Measurements from ENCODE around the gene EFEMP1. TPM values are rescaled to one million over a fixed set of nuclear protein-coding genes. Genes with fewer than 3 reads are reported as not detected.
A peak's percentile ranks its signal among the peaks of the same experiment; 100 is the strongest.

Gene EFEMP1
- total RNA-seq, 1 donor from 2014 or later = 40.7 TPM

DNA sequence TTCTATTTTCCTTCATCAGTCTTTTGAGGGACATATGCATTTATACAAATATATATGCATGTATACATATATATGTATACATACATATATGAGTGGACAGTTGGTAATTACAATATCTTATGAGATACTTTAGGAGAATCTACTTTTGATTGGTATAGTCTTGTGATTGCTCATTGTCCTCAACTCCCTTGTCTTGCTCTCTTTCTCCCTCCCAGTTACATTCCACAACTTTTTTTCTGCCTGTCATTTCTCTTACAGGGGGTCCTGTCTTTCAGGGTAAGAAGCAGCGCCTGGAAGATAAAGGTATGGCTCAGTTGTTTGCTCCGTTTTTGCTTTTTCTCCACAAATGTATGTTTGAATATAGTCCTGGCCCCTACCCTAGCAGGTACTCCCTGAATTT is 19.9 kb downstream of the EFEMP1 start:
- TF ChIP-seq, protein P1, sequence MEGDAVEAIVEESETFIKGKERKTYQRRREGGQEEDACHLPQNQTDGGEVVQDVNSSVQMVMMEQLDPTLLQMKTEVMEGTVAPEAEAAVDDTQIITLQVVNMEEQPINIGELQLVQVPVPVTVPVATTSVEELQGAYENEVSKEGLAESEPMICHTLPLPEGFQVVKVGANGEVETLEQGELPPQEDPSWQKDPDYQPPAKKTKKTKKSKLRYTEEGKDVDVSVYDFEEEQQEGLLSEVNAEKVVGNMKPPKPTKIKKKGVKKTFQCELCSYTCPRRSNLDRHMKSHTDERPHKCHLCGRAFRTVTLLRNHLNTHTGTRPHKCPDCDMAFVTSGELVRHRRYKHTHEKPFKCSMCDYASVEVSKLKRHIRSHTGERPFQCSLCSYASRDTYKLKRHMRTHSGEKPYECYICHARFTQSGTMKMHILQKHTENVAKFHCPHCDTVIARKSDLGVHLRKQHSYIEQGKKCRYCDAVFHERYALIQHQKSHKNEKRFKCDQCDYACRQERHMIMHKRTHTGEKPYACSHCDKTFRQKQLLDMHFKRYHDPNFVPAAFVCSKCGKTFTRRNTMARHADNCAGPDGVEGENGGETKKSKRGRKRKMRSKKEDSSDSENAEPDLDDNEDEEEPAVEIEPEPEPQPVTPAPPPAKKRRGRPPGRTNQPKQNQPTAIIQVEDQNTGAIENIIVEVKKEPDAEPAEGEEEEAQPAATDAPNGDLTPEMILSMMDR (IDR thresholded peaks at IDR 0.05; ENCODE audit: insufficient read depth, low read length, poor library complexity, severe bottlenecking) = no peak
- Histone ChIP-seq H3K36me3 (ENCODE audit: control insufficient read depth, insufficient read depth, low read length) (no peaks in the 10 kb centered on the region), H3K4me3 (ENCODE audit: low read depth, low read length) (no peak overlapping the region), H3K27me3 (ENCODE audit: control insufficient read depth, insufficient read depth, low read length) (no peaks in the 10 kb centered on the region)
- DNase-seq (ENCODE audit: low read depth) = no peak

DNA sequence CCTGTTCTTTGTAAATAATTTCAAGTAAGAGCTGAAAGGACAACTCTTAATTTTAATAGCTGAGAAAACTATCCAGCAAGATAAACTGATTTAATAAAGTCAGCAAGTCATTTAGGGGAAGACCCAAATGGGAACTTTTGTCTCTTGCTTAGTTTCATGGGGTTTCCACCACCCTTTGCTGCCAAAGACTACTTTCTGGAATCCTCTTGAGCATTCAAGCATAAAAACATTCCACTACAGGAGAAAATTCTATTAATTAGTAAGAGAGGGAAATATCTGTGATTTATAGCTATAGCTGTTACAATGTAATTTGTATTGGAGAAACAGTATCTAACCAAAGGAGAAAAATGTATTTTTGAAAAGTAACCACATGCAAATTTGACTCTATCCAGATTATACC is 20.6 kb downstream of the EFEMP1 start:
- Histone ChIP-seq H3K27me3 (ENCODE audit: control insufficient read depth, insufficient read depth, low read length) (no peaks in the 10 kb centered on the region), H3K4me3 (ENCODE audit: low read depth, low read length) (no peak overlapping the region), H3K36me3 (ENCODE audit: control insufficient read depth, insufficient read depth, low read length) (no peaks in the 10 kb centered on the region)
- TF ChIP-seq, protein P1 (IDR thresholded peaks at IDR 0.05; ENCODE audit: insufficient read depth, low read length, poor library complexity, severe bottlenecking) = no peak
- DNase-seq (ENCODE audit: low read depth) = no peak

DNA sequence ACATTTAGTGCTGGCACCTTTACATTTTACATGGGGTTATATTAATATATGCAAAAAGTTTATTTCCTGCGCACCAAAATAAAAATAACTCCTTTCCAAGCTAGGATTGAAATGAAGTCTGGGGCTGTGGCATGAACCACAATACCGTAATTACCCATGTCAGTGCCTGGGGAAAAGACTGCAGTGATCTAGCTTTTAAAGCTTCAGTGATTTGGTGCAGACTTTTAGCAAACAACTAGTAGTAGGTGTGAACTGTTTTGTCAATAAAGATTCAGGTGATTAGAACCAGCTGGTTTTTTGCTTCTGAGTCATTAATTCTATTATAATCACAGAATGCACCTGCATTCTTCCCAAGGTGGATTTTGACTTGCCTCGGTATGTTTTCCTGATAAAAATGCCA is 21.2 kb downstream of the EFEMP1 start:
- TF ChIP-seq, protein P1 (IDR thresholded peaks at IDR 0.05; ENCODE audit: insufficient read depth, low read length, poor library complexity, severe bottlenecking) = no peak
- no peaks in the 10 kb centered on the region for H3K36me3 ChIP-seq (ENCODE audit: control insufficient read depth, insufficient read depth, low read length)
- DNase-seq (ENCODE audit: low read depth) = no peak
- no peaks in the 10 kb centered on the region for H3K27me3 ChIP-seq (ENCODE audit: control insufficient read depth, insufficient read depth, low read length)
- no peak overlapping the region for H3K4me3 ChIP-seq (ENCODE audit: low read depth, low read length)

GRCh38 chr2:55901941-55902340 is 21.6 kb downstream of the EFEMP1 start:
- H3K27me3 ChIP-seq (ENCODE audit: control insufficient read depth, insufficient read depth, low read length) = no peaks in the 10 kb centered on the region
- no peak overlapping the region for H3K4me3 ChIP-seq (ENCODE audit: low read depth, low read length)
- no peaks in the 10 kb centered on the region for H3K36me3 ChIP-seq (ENCODE audit: control insufficient read depth, insufficient read depth, low read length)
- DNase-seq (ENCODE audit: low read depth) = peak; percentile 79
- TF ChIP-seq, protein P1 (IDR thresholded peaks at IDR 0.05; ENCODE audit: insufficient read depth, low read length, poor library complexity, severe bottlenecking) = no peak

DNA sequence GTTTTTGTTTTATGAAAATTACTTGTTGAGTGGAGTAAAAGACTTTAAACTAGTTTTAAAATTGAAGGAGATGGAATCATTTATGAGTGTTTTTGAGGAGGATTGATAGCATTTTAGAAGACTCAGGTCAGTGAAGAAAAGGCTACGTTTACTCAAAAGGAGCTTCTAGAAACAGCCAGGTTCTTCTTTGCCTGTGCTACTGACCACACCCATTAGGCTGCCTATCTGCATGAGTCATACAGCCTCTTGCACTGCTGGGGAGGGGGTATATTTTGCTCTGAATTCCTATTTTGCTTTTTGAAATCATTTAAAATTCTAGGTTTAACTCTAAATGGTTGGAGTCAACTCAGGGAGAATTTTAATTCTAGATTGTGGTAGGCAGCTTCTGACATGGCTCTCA is 22.3 kb downstream of the EFEMP1 start:
- Histone ChIP-seq H3K4me3 (ENCODE audit: low read depth, low read length) (no peak overlapping the region), H3K36me3 (ENCODE audit: control insufficient read depth, insufficient read depth, low read length) (no peaks in the 10 kb centered on the region), H3K27me3 (ENCODE audit: control insufficient read depth, insufficient read depth, low read length) (no peaks in the 10 kb centered on the region)
- DNase-seq (ENCODE audit: low read depth) = peak; percentile 63
- TF ChIP-seq, protein P1 (IDR thresholded peaks at IDR 0.05; ENCODE audit: insufficient read depth, low read length, poor library complexity, severe bottlenecking) = no peak

- H3K36me3 ChIP-seq (ENCODE audit: control insufficient read depth, insufficient read depth, low read length) = no peaks in the 10 kb centered on the region
Observed at GRCh38 chr2:55899881-55900280, 23.7 kb downstream of the EFEMP1 start.

More at GRCh38 chr2:55899881-55900280, 23.7 kb downstream of the EFEMP1 start:
- no peak overlapping the region for H3K4me3 ChIP-seq (ENCODE audit: low read depth, low read length)
- no peak for DNase-seq (ENCODE audit: low read depth)
- TF ChIP-seq, protein P1 (IDR thresholded peaks at IDR 0.05; ENCODE audit: insufficient read depth, low read length, poor library complexity, severe bottlenecking) = no peak
- H3K27me3 ChIP-seq (ENCODE audit: control insufficient read depth, insufficient read depth, low read length) = no peaks in the 10 kb centered on the region

All from kidney epithelial cell (primary cell).